HG02852 (cell line): ENCODE data around the gene WDR3.

Source experiments
- ATAC-seq: cut with Tn5 transposase; IDR thresholded peaks from one replicate; pipeline ENCODE4 v1.9.1; 2021; ENCODE audit warnings: mild to moderate bottlenecking, moderate library complexity; ENCODE audit not compliant: unreplicated experiment

The WDR3 gene

DNA sequence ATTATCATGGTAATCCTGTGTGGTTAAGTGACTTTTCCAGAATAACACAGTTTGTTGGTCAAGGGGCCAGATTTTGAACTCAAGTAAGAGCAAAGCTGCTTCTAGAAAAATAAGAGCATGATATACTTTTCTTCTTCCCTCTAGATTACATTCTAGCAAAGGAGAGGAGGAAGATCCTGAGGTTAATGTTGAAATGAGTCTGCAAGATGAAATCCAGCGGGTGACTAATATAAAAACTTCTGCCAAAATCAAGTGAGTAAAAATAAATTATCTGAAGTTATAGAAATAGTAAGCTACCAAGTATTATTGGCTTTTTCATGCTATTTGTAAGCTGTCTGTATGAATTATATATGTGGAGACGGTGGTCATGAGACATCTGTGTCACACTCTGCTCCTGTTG is 12.8 kb downstream of the WDR3 start:
- no peak for ATAC-seq

DNA sequence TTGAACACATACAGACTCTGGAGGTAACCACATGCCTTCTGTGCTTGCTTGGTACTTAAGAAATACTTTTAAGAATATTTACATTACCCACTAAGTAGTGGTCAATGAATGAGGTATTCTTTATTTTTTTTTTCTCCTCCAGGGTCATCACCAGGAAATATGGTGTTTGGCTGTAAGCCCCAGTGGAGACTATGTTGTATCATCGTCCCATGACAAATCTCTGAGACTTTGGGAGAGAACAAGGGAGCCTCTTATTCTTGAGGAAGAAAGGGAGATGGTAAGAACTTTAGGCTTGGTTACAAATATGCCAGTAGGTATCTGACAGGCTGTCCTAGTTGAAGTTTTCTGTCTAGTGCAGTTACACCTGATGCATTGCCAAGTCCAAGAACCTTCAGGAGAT is 22.8 kb downstream of the WDR3 start:
- ATAC-seq, result no peak

GRCh38 chr1:117959364-117959763 is 29.8 kb downstream of the WDR3 start:
- ATAC-seq, result no peak

- no peak for ATAC-seq
Measured at GRCh38 chr1:117964290-117965038, 34.9 kb downstream of the WDR3 start.

- no peak for ATAC-seq
Measured at GRCh38 chr1:117967477-117967876, 37.9 kb downstream of the WDR3 start.

- no peak for ATAC-seq
Measured at GRCh38 chr1:117967881-117968280, 38.3 kb downstream of the WDR3 start.

- ATAC-seq, result no peak
Measured at GRCh38 chr1:117970252-117970651, 40.7 kb downstream of the WDR3 start.

DNA sequence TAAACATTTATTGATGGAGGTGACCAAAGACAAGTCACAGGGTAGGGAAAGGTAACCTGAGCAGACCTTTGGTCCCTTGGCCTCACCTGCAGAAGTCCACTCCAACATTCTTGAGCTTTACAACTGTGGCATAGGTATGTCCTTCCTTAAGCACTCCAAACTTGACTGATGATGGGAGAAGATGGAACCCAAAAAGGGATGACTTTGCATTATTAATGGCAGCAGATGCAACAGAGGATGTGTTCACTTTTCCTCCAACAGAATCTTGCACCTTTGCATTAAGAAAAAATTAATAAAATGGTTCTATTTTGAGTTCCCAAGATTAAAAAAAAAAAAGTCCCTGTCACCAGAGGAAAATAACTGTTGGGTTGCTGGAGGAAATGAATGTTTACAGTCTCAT is 42.2 kb downstream of the WDR3 start:
- ATAC-seq, result no peak

- ATAC-seq, result no peak
Measured at GRCh38 chr1:117976381-117976780, 46.8 kb downstream of the WDR3 start.

DNA sequence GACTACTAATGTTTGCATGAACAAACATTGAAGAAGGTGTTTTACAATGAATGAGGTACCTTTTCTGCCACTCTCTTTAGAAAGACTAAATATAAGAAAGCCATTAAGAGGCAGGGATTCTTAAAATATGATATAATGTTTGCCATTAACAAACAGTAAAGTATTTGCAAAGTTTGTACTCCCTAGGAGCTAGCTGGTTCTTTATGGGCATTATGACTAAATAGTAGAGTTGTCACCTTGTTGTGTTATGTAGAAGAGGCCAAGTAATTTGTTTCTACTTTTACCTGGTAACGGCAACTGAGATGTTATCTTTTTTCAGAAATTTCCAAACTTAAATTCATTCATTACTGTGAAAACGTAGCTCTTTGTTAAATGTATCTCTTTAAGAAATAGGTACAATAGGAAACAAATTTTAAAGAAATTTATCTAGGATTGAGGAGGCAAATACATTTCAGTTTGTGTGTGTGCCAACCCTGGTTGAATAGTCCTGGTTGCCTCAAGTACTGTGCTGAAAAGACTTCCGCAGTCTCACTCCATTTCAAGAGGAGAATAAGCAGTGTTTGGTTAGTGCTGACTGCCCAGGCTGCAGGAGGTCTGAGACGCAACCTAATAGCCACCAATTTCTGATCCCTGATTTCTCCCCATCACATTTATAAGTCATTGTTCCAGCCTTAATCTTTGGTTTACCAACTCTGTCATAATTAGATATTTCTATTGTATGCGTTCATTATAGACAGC is 52.1 kb downstream of the WDR3 start:
- no peak for ATAC-seq

- ATAC-seq, result no peak
Measured at GRCh38 chr1:117985239-117985638, 55.7 kb downstream of the WDR3 start.

- peak; percentile 55 for ATAC-seq
Measured at GRCh38 chr1:117985973-117986372, 56.4 kb downstream of the WDR3 start.

GRCh38 chr1:118004312-118004711 is 74.8 kb downstream of the WDR3 start:
- ATAC-seq, result no peak

GRCh38 chr1:118007391-118007790 is 77.9 kb downstream of the WDR3 start:
- no peak for ATAC-seq

GRCh38 chr1:118008011-118008410 is 78.5 kb downstream of the WDR3 start:
- no peak for ATAC-seq

- ATAC-seq, result no peak
Measured at GRCh38 chr1:118012515-118013124, 83.1 kb downstream of the WDR3 start.

DNA sequence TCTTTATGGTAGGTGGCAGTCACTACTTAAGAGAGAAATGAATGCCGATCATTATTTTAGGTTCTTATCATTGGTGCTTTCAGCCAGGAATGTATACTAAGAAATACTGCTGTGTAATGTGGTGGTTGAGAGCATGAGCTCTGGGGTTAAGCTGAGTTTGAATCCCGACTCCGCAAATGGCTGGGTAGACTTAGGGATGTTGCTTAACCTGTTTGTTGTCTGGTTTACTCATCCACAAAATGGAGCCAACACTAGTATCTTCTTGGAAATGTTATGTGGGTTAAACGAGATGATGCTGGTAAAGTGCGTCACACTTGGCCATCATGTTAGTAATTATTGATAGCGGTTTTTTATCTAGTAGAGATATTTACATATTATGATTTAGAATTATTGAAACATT is 83.8 kb downstream of the WDR3 start:
- no peak for ATAC-seq

DNA sequence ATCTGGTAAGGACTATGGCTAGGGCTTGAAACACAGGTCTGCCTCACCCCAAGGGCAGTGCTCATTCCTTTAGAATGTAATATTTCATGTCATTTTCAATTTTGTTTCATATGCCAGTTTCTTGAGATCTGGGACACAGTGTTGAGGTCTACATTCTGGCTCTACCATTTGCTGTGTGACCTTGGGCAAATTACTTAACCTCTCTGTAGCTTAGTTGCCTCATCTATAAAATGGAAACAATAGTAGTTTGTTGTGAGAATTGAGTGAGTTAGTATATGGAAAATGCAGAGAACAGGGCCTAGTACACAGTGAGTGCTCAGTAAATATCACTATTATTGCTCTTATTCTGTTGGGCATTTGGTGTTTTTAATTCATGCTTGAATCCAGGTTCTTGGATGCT is 84.4 kb downstream of the WDR3 start:
- ATAC-seq, result no peak
